IPS DF 19.7 (cell line): ENCODE data around the gene HSPA12B.

Experiments used
- DNase-seq: peaks from one replicate; pipeline ENCODE4 v3.0.0-alpha.2; 2013; ENCODE audit warnings: low read depth, low spot score

Gene HSPA12B

GRCh38 chr20:3705491-3705969, 27.0 kb upstream of the HSPA12B start:
- no peak for DNase-seq

DNA sequence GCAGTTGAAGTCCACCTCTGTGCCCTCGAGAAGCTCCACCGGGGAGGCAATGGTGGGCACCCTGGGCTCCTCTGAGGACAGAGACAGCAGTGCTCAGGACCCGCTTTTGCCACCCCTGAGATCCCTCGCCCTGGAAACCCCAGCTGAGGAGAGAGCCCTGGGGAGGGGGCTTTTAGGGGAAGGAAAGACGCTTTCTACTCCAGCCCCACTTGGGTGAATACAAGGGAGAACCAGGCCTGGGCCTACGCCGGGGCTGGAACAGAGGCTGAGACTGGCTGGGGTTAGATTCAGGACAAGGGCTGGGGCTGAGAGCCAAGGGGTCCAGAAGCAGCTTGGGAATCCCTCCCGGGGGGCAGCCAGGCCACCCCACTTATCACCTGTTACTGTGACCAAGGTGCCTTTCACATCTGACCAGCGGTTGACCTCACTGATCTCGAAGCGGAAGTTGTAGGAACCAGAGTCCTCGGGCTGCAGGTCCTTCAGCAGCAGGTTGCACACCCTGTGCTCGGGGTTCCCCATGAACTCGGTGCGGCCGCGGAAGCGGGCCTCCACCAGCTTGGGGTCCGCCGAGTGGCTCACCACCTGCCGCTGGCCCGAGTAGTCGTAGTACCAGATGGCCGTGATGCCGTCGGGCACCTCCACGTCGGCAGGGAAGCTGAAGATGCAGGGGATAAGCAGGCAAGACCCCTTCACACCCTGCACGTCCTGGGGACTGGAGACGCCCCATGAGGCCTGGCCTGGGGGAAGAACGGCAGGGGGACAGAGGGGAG, 26.3 kb upstream of the HSPA12B start:
- DNase-seq = no peak

- DNase-seq = no peak
Measured at GRCh38 chr20:3706774-3707507, 25.5 kb upstream of the HSPA12B start.

- DNase-seq = no peak
Measured at GRCh38 chr20:3707508-3707899, 25.0 kb upstream of the HSPA12B start.

GRCh38 chr20:3710011-3710466, 22.4 kb upstream of the HSPA12B start:
- DNase-seq = no peak

DNA sequence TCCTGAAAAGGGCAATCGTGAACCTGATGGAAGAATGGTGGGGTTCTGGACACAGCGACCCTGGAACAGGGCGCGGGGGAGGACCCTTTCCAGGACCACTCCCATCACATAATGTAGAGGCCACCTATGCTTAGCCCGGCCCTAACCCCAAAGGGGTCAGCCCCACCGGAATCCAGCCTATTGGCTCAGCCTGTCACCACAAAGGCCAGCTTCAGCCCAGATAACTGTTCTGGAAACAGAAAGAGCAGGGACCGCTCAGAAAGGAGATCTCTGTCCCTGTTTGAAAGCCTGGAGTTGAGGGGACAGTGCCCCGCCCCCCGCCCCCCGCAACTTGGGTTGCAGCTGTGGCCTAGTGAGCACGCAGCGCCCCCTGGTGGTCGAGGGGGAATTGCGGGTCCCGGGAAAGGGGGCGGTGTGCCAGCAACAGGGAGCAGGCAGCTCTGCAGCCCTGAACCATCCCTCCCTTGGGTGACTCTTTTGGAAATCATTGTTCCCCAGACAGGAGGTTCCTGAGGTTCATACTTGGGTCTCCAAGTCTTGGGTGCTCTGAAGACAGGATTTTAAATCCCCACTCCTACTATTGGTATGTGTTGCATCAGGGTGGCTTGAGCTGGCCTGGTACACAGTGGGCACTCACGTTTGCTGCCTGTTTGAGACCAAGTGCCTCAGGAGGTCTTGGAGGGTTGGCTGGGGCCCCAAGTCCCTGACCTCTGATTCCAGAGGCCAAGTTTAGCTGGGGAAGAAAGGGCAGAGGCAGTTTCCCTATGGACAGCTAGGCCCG, 21.6 kb upstream of the HSPA12B start:
- DNase-seq = no peak

DNA sequence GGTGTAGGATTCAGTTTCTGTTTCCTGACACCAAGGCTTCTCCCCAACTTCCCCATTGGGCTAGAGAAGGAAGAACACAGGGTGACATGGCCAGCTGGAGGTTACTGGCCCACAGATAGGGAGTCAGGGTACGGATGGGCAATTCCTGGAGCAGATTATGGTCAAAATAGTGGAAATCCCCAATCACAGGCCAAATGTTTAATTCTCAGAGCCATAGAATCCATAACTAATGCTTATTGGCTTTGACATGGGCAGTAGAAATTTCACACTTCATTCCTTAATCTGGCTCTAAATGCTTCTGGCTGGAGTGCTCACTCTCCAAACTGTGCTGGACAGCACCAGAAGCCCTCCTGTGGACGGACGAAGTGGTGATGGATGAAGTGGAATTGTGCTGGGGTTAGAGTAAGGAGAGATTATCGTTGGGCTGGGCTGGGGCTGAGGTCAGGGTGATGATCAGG, 21.0 kb upstream of the HSPA12B start:
- no peak for DNase-seq

- no peak for DNase-seq
Measured at GRCh38 chr20:3712279-3712873, 20.1 kb upstream of the HSPA12B start, which contains the start of gene SIGLEC1. Gene SIGLEC1, minus strand, starts transcription at chr20:3712600. Its CDS starts 5,472 bp downstream, at chr20:3707128.

GRCh38 chr20:3714092-3714491, 18.4 kb upstream of the HSPA12B start:
- DNase-seq = no peak

DNA sequence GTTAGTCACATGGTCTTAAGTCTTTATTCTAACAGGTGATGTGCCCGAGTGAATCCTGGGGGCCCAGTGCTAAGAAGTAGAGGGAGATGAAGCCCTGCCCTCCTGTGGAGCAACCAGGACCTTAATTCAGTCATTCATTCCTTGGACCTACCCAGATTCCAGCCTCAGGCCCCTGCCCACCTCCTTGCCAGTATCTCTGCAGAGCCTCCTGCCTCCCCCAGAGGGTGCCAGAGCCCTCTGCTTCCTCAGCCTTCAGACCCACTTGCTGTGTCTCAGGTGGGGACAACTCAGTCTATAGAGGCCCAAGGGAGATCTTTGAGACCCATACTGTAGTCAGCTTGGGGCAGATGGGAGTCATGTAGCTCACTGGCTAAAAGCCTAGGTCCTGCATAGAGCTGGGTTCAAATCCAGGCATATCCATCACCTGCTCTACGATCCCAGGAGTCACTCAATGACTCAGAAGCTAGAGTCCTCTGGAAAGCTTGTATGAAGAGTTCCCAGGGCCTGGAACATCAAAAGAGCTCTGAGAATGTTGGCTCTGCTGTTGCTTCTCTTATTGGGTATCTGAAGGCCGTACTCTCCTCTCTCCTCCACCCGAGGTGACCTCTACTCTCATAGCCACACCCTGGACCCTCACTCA, 16.2 kb upstream of the HSPA12B start:
- DNase-seq = peak; percentile 33

- no peak for DNase-seq
Measured at GRCh38 chr20:3719046-3719445, 13.4 kb upstream of the HSPA12B start.

- DNase-seq = no peak
Measured at GRCh38 chr20:3720068-3720467, 12.4 kb upstream of the HSPA12B start.

DNA sequence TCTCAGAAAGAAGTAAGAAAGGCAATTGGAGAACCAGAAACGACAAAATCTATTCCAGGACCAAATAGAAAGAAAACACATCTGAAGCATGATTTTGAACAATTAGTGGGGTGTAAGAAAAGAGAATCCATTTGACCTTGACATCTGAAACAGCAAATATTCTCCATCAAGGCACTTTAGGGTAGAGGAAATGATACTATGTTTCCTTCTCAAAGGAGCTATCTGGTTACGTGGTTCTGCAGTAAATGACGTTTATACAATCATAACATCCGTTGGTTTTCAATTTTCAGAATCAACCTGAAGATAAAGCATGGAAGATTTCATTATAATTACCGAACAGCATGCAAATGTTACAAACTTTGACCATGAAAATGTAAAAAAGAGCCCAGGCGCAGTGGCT, 11.9 kb upstream of the HSPA12B start:
- DNase-seq = no peak

DNA sequence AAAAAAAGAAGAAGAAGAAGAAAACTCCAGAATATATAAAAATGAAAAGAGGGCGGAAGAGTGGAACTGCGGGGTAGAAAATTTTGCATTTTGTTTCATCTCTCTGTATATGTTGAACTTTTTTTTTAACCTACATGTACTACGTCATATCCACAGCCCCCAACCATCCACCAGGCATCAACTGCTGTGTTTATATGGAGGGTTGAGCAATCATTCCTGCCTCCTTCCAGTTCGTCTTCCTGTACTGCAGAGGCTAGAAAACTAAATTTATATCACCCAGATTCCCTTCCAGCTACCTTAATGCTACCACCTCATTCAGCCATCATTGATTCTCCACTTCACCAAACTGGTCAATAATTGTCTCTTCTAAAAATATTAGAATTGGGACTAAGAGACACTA, 10.6 kb upstream of the HSPA12B start:
- DNase-seq = no peak

- no peak for DNase-seq
Measured at GRCh38 chr20:3723284-3723683, 9.2 kb upstream of the HSPA12B start.

GRCh38 chr20:3724356-3724755, 8.1 kb upstream of the HSPA12B start:
- no peak for DNase-seq

- DNase-seq = no peak
Measured at GRCh38 chr20:3727401-3728021, 5.0 kb upstream of the HSPA12B start.

DNA sequence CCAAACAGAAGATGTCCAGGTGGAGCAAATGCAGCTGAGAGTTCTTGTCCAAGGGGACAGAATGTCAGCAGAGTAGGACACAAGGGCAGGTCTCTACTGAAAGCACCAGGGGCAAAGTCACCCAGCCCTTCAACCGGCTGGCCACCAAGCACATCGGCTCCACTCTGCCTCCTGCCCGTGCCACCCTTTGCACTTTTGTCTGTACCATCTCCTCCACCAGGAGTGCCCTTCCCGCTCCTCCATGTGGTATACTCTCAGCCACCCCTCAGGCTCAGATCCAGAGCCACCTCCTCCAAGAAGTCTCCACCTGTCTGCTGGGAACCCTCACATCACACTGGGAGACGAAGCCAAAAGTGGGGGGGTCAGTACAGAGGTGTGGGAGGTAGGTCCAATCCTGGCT, 4.1 kb upstream of the HSPA12B start:
- no peak for DNase-seq

DNA sequence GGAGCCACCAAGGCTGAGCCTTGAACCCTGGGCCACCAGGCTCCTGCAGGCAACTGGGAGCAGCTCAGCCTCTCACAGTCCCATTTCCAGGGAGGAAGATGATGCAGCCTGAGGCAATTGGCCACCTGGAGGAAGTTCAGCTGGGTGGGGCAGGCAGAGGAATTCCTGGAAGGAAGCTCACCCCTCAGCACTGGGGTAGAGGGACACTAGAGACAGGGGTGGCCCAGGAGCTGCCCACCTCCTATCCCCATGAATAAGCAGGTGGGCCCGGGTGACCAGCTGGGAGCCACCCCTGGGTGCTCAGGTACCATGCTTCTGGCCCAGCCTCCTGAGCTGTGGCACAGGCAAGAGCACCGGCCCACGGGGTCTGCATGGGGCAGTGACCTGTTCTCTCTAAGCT, 3.6 kb upstream of the HSPA12B start:
- no peak for DNase-seq

DNA sequence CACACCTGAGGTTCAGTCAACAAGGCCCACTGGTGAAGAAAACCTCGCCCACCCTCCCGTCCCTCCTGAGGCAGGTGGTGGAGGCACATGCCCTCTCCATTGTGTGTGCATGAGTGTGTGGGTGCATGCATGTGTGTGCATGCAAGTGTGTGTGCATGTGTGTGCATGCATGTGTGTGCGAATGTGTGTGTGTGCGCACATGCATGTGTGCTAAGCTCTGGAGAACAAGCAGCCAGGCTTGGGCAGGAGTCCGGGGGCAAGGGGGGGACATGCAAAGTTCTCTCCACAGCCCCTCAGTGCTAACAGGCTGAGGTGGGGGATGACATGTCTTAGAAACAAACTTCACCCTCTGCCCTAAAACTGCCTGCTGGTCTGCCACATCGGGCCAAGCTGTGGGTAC, 3.1 kb upstream of the HSPA12B start:
- no peak for DNase-seq
